Astrocyte (in vitro differentiated cells and primary cell): Measurements from ENCODE around the gene ZNF385C. TPM values are rescaled to one million over a fixed set of nuclear protein-coding genes. Genes with fewer than 3 reads are reported as not detected.

ENCODE experiments used
- DNase-seq: peaks from one replicate; pipeline ENCODE4 v3.0.0-alpha.2; 2010; ENCODE audit warnings: low read depth
- FAIRE-seq: peaks from 2 replicates; lab custom pipeline; 2011; peaks lifted over from hg19 to GRCh38; lab: Jason Lieb, UNC
- H2AFZ ChIP-seq: 2 replicates; pipeline ENCODE4 v1.6.0; 2012; ENCODE audit warnings: low read depth, low read length, inconsistent platforms
- H3K27ac ChIP-seq: 2 replicates; pipeline ENCODE4 v1.5.1; 2011; ENCODE audit warnings: low read depth, low read length, inconsistent platforms
- H3K27me3 ChIP-seq: 2 replicates; pipeline ENCODE4 v1.6.0; 2011; ENCODE audit warnings: low read length, inconsistent platforms; ENCODE audit not compliant: insufficient read depth
- H3K36me3 ChIP-seq: 2 replicates; pipeline ENCODE4 v1.5.1; 2011; ENCODE audit warnings: low read length, inconsistent platforms; ENCODE audit not compliant: insufficient read depth
- H3K4me1 ChIP-seq: 2 replicates; pipeline ENCODE4 v1.5.1; 2011; ENCODE audit warnings: low read length, inconsistent platforms; ENCODE audit not compliant: insufficient read depth
- H3K4me2 ChIP-seq: 2 replicates; pipeline ENCODE4 v1.6.0; 2012; ENCODE audit warnings: low read length, inconsistent platforms
- H3K4me3 ChIP-seq: 2 replicates; pipeline ENCODE4 v1.5.1; 2011; ENCODE audit warnings: low read depth, mild to moderate bottlenecking, low read length, inconsistent platforms; ENCODE audit not compliant: insufficient read depth
- H3K79me2 ChIP-seq: 2 replicates; pipeline ENCODE4 v1.6.0; 2012; ENCODE audit warnings: mild to moderate bottlenecking, low read length, inconsistent platforms; ENCODE audit not compliant: insufficient read depth
- H3K9ac ChIP-seq: 2 replicates; pipeline ENCODE4 v1.6.0; 2012; ENCODE audit warnings: mild to moderate bottlenecking, low read length, inconsistent platforms
- H3K9me3 ChIP-seq: 2 replicates; pipeline ENCODE4 v1.5.1; 2012; ENCODE audit warnings: low read depth, mild to moderate bottlenecking, low read length, inconsistent platforms; ENCODE audit not compliant: insufficient read depth
- H4K20me1 ChIP-seq: 2 replicates; pipeline ENCODE4 v1.6.0; 2012; ENCODE audit warnings: low read length, inconsistent platforms; ENCODE audit not compliant: insufficient read depth
- H3K27ac Mint-ChIP-seq: one replicate; pipeline ENCODE4 v1.8.0; 2021; ENCODE audit warnings: mild to moderate bottlenecking, mixed read lengths; ENCODE audit not compliant: unreplicated experiment
- H3K27me3 Mint-ChIP-seq: one replicate; pipeline ENCODE4 v1.8.0; 2021; ENCODE audit warnings: low read depth, mixed read lengths; ENCODE audit not compliant: unreplicated experiment
- H3K36me3 Mint-ChIP-seq: one replicate; pipeline ENCODE4 v1.8.0; 2021; ENCODE audit warnings: low read depth, mixed read lengths; ENCODE audit not compliant: unreplicated experiment
- H3K4me1 Mint-ChIP-seq: one replicate; pipeline ENCODE4 v1.8.0; 2021; ENCODE audit warnings: low read depth, mixed read lengths; ENCODE audit not compliant: unreplicated experiment
- H3K4me3 Mint-ChIP-seq: one replicate; pipeline ENCODE4 v1.8.0; 2021; ENCODE audit warnings: mild to moderate bottlenecking, moderate library complexity, mixed read lengths; ENCODE audit not compliant: unreplicated experiment
- H3K9me3 Mint-ChIP-seq: one replicate; pipeline ENCODE4 v1.8.0; 2021; ENCODE audit warnings: mild to moderate bottlenecking, mixed read lengths; ENCODE audit not compliant: unreplicated experiment
- CTCF ChIP-seq: IDR thresholded peaks from 2 replicates; pipeline ENCODE4 v1.5.1; 2011; ENCODE audit warnings: low read depth, mild to moderate bottlenecking, inconsistent platforms, low read length, moderate library complexity; ENCODE audit not compliant: insufficient read depth
- EZH2 ChIP-seq: IDR thresholded peaks from 2 replicates; pipeline ENCODE4 v1.6.1; 2012; ENCODE audit warnings: mild to moderate bottlenecking, low read length, inconsistent platforms; ENCODE audit not compliant: insufficient read depth
- total RNA-seq: library from RNA; stranded (reverse); gene quantifications from 2 replicates; pipeline ENCODE4 v1.2.1, GENCODE V29; 2021

The ZNF385C gene
- total RNA-seq, 1 donor from 2014 or later = 0.39 TPM

GRCh38 chr17:41996855-41997164 is 101.5 kb downstream of the ZNF385C start:
- Histone ChIP-seq H3K27me3 (no peaks in the 10 kb centered on the region), H4K20me1 (peaks cover 53% of the 10 kb centered on the region), H3K4me1 (peaks cover 18% of the 10 kb centered on the region), H3K4me2 (peak overlapping the region; percentile 71), H3K9me3 (no peaks in the 10 kb centered on the region), H3K9ac (no peak overlapping the region), H3K4me3 (no peak overlapping the region), H3K79me2 (peaks cover 16% of the 10 kb centered on the region), H2AFZ (no peak overlapping the region), H3K36me3 (peaks cover 38% of the 10 kb centered on the region), H3K27ac (no peak overlapping the region)
- Mint-ChIP-seq H3K9me3 (no peaks in the 10 kb centered on the region), H3K27ac (no peak overlapping the region), H3K36me3 (peaks cover 23% of the 10 kb centered on the region), H3K4me1 (peaks cover 25% of the 10 kb centered on the region), H3K4me3 (no peak overlapping the region), H3K27me3 (no peaks in the 10 kb centered on the region)
- DNase-seq = no peak
- FAIRE-seq = no peak
- no peak for TF ChIP-seq EZH2
- no peak for TF ChIP-seq CTCF

- H3K27me3 ChIP-seq = no peaks in the 10 kb centered on the region
- H3K4me3 Mint-ChIP-seq = peak overlapping the region; percentile 43
- FAIRE-seq (no peak), DNase-seq (no peak)
- no peaks in the 10 kb centered on the region for H3K27me3 Mint-ChIP-seq
- H3K27ac Mint-ChIP-seq = peak overlapping the region; percentile 54
- H3K79me2 ChIP-seq = peaks cover 2% of the 10 kb centered on the region
- no peak overlapping the region for H3K4me3 ChIP-seq
- peaks cover 54% of the 10 kb centered on the region for H4K20me1 ChIP-seq
- peaks cover 18% of the 10 kb centered on the region for H3K4me1 ChIP-seq
- no peak overlapping the region for H2AFZ ChIP-seq
- TF ChIP-seq CTCF (no peak), EZH2 (no peak)
- H3K4me2 ChIP-seq = peak overlapping the region; percentile 22
- H3K27ac ChIP-seq = no peak overlapping the region
- peak overlapping the region; percentile 26 for H3K9ac ChIP-seq
- peaks cover 55% of the 10 kb centered on the region for H3K36me3 ChIP-seq
- H3K4me1 Mint-ChIP-seq = peaks cover 18% of the 10 kb centered on the region
- peaks cover 22% of the 10 kb centered on the region for H3K36me3 Mint-ChIP-seq
- no peaks in the 10 kb centered on the region for H3K9me3 ChIP-seq
- no peaks in the 10 kb centered on the region for H3K9me3 Mint-ChIP-seq
Measured at GRCh38 chr17:41992576-41992975, 105.7 kb downstream of the ZNF385C start.

GRCh38 chr17:41989702-41990419 is 108.4 kb downstream of the ZNF385C start:
- no peaks in the 10 kb centered on the region for H3K9me3 ChIP-seq
- H3K4me2 ChIP-seq = no peak overlapping the region
- H3K27me3 ChIP-seq = no peaks in the 10 kb centered on the region
- peaks cover 2% of the 10 kb centered on the region for H3K79me2 ChIP-seq
- H3K9ac ChIP-seq = no peak overlapping the region
- no peak for FAIRE-seq
- no peak overlapping the region for H3K27ac ChIP-seq
- peaks cover 6% of the 10 kb centered on the region for H3K4me1 ChIP-seq
- Mint-ChIP-seq H3K4me3 (no peak overlapping the region), H3K27me3 (no peaks in the 10 kb centered on the region), H3K4me1 (peaks cover 18% of the 10 kb centered on the region), H3K9me3 (no peaks in the 10 kb centered on the region), H3K36me3 (peaks cover 26% of the 10 kb centered on the region), H3K27ac (peak overlapping the region; percentile 53)
- peaks cover 59% of the 10 kb centered on the region for H3K36me3 ChIP-seq
- no peak overlapping the region for H3K4me3 ChIP-seq
- no peak overlapping the region for H2AFZ ChIP-seq
- DNase-seq = no peak
- TF ChIP-seq CTCF (no peak), EZH2 (no peak)
- peaks cover 30% of the 10 kb centered on the region for H4K20me1 ChIP-seq
